Inferior parietal cortex (tissue), 1 donor: ENCODE results near the gene KIF26A.
"Not testable (repeated sequence)": the region's sequence is repeated elsewhere in the genome, so short reads cannot be mapped to it uniquely, and the experiment has no call there.

Experiments
- DNase-seq: peaks from one replicate; pipeline ENCODE4 v3.0.0-alpha.2; 2016; ENCODE audit errors: extremely low spot score

KIF26A gene

DNA sequence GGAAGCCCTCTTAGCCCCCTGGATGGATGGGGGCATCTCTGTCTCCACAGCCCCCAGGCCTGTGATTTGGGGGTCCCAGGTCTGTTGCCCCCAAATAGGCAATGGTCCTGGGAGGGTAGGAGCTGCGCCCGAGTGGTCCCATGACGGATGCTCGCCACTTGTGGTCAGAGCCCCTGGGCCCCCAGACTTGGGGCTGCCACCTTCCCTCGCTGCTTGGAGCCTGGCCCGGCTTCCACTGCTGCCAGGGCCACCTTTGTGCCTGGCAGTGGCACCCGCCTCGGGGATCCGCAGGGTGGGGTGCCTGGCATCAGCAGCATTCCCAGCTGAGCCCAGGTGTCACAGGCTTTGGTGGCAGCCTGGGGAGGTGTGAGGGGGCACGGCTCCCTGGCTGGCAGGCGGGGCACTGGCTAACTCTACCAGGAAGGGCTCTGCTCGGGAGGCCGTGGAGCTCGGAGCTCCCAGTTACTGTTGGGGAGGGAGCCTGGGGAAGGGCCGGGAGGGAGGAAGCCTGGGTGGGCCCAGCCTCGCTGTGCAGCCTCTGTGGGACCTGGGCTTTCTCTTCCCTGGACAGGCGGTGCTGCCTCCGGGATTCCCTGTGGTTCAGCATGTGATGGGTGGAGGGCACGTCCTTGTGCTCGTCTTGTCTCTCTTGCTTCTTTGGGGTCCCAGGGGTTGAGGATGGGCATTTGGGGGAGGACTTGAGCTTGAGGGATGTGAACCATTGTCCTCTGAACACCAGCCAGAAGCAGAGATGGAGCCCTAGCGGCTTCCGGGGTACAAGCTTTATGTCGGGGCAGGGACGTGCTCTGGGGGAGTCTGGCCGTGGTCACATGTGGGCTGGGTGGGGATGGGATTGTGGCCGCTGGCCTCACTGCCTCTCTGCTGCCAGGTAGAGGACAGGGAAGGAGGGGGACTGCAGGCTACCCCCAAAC lies 5.4 kb downstream of the KIF26A start:
- DNase-seq = no peak

DNA sequence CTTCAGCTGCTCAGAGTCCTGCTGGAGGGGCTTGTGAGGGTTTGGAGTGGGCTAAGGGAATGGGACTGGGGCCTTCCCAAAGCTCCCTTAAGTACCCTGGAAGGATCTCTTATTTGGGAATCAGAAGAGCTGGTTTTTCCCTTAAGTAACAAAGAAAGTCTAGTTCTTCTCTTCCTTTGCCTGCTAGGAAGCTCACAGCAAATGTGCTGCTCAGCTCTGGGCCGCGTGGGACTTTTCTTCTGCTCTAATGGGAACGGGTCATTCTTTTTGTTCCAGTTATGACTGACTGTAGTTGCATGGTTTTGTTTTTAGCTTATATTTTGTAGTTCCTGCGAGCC lies 6.0 kb downstream of the KIF26A start:
- DNase-seq = no peak

DNA sequence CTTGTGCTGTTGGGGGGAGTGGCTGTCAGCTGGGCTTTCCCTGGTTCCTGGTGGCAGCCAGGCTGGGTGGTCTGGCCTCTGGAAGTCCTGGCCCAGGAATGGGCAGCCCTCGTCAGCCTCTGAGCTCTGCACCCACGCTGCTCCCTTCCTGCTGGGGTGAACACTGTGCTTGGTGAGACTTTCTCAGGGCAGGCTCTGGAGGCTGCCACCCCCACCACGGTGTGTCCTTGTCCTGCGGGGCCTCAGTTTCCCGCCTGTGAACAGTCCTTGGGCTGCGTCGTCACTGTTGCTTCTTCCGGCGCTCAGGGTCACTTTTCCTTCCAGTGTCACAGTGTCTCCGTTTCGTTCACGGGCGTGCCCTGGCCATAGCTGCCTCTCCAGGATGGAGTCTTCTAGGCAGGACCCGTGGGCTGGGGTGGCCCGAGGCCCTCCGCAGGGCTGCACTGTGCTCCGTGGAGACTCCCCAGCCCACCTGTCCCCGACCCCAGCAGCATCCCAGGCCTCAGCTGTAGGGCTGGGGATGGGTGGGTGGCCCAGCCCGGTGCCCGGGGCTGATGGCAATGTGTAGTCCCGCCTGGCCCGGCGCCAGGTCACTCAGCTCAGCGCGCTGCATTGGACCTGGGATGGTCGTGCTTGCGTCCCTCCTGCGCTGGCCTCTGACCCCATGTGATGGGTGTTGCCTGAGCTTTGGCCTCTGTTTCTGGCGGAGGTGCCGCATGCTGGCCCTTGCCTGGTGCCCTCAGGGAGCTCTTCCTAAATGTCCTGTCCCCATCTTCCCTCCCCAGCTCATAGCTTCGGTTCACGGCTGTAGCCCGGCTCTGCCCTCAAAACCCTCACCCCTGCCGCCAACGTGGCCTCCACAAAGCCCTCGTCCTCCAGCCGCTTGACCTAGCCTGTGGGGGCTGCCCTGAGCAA lies 6.8 kb downstream of the KIF26A start:
- no peak for DNase-seq

DNA sequence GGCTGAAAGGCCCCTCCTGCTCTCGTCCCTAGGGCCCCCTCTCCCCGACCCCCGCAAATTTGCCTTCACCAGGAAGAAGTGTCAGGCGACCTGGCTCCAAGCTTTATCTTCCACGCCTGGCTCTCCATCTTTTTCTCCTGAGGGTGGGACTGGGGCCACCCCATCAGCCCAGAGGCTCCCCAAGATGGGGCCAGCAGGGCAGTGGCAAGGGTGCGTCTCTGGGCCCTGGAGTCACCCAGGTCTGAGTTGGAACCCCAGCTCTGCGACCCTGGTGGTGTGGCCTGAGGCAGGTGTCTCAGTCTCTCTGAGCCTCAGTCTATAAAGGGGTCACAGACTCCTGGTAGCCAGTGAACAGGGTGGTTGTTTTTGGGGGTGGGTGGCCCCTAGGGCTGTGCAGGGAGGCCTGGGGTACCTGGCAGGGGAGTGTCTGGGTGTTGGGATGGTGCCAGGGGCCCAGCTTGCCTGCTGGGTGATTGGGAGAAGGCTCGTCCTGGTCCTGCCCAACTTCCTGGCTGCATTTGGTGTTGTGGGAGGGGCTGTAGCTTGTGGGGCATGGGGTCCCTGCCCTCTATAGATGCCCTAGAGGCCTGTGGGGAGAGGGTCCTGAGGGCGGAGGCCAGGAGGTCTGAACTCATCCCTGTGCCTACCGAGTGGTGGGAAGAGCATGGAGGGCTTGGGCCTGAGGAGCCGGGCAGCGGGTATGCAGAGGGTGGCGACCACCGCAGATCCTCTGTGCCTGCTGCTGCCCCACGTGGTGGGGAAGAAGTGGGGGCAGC lies 7.6 kb downstream of the KIF26A start:
- no peak for DNase-seq

DNA sequence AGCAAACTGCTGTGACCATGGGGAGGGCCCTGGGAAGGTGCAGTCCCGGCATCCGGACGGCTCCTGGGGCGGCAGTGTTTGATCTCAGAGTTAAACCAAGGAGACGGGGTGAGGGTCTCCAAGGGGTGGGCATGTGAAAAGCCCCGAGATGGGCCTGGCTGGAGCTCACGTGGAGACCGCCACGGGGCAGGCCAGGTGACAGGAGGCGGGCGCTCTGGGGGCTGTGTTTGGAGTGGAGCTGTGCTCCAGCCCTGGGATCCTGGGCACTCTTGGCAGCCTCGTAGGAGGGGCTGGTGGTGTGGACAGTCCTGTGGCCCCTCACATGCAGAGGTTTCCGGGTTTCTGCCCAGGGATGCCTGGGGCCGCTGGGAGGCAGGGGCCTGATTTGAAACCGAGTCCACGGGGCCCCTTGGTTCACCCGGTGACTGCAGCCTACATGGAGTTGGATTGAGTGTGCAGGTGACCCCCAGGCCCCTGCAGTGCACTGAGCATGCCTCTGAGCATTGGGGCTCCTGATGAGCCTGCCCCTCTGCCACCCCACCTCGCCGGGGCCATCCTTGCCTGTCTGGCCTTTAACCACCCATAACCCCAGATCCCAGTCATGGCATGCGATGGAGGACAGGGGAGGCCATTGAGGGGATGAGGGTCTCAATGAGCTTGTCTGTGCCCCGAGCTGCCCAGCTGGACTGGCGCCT lies 8.4 kb downstream of the KIF26A start:
- DNase-seq = no peak

DNA sequence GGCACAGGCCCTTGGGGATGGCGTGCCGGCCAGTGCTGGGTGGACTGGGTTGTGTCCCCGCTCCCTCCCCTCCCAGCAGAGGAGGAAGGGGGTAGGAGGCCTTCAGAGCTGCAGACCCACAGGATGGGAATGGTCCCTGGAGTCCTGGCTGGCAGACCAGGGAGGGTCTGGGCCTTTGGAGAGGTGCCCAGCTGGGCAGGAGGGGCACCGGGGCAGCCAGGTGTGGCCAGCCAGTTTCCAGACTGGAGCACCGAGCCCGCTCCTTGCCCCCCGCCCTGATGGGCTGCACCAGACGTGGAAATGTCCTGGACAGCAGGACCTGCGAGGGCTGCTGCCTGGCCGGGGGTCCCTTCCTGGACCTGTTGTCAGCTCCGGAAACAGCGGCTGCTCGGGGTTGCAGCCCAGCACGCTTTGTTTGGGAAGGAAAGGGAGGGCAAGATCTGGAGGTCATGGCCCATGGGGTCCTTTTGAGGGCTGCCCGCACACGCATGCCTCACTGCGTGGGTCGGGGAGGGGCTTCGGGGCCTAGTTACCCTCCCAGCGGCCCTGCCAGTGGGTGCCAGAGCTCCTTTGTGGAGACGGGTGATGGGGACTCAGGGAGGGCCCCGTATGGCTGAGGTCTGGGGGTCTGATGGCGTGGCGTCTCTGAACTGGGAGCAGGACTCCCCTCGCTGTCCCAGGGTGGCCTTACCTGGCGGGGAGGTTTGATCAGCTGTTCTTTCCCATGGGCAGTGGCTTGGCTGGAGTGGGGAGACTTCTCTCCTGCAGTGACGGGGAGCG lies 9.1 kb downstream of the KIF26A start:
- DNase-seq = no peak

DNA sequence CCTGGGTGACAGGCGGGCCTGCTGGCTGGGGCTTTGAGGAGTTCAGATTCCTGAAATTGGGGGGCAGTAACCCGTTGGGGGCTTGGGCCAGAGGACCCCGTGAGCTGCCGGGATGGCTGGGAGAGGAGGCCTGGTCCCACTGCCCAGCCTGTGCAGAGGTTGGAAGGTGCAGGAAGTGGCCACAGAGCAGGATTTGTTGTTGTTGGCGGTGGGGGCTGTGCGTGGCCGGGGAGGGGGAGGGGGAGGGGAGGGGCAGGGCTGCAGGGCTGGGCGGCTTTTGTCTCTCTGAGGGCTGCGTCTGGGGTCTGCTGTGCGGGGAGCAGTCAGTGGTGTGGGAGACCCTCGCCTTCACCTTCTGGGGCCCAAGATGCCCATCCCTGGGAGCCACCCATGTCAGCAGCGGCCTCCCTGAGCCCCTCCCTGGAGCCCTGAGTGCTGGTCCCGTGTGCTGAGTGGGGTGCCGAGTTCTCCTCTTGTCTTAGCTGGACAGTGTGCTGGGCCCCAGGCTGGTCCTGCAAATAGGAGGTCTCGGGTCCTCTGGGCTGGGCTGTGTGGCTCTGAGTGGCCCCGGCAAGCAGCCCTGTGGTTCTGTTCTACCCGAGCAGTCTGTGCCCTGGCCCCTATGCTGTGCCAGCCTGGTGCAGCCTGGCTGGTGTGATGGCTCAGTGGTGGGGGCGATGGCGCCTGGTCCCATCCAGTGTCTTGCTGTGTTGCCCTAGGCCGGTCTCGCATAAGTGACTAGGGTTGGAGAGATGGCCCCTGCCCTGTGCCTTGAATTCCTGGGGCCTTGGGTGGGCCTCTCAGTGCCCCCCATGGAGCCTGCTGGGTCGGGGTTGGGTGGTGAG lies 10.3 kb downstream of the KIF26A start:
- no peak for DNase-seq

DNA sequence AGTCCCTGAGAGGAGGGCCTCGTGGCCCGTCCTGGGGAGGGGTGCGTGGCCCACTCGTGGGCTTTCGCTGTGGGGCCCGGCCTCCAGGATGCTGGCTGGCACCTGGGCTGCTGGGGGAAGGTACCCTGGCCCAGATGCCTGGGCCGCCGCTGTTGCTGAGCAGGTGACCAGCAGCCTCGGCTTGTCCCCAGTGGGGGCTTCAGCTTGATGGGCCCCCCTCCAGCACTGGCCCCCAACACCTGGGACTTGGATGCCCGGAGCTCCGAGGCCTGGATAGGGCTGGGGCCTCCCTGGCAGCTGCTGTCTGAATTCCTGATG lies 10.8 kb downstream of the KIF26A start:
- DNase-seq = no peak

DNA sequence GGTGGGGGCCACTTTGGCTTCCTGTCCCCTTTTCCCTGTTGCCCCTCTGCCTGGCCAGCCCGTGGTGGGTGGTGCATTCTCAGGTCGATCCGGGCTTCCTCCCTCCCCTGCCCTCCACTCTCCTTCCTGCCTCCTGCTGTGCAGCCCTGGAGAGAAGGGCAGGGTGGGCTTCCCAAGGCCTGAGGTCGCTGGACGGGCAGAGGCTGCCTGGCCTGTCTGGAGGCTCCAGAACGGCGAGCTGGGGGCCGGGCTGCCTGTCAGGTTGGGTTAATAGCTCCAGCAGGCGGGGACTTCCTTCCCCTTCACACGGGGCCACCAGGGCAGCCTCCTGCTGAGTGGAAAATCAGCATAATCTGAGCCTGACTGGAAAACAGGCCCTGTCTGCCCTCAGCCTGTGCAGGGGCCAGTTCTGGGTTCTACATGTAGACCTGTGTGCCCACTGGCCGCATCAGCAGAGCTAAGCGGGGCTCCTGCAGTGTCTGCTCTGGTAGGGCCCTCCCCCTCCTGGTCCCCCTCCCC lies 11.3 kb downstream of the KIF26A start:
- no peak for DNase-seq

DNA sequence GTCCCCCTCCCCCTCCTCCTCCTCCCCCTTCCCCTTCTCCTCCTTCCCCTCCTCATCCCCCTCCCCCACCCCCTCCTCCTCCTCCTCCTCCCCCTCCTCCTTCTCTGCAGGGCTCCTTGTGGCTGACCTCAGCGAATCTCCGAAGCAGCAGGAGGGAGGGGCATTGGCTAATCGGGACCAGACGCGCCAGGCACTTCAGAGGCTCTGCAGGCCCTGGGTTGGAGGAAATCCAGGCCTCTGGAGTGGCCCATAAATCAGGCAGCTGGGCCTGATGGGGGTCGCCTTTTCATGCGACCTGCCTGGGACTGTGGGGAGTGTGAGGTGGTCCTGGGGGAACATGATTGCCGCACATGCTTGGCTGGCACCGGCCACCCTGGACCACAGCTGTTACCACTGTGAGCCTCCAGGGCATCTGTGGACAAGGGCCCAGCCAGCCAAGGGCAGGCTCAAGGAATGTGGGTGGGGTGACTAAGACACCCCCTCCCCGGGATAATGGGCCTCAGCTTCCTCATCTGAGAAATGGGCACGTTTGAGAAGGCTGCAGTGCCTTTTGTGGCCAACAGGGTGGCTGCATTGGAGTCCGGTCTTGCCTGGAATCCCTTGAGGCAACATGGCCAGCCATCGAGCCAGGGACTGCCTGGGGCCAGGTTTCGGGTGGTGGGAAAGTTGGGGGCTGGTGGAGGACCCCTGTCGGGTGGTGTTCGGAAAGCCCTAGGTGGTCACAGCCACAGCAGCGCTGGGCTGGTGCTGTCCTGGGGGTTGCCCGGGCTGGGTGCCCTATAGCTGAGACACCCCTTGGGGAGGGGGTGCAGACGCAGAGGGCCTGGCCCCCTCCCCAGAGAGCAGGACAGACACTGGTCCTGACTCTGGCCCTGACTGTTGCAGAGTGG lies 12.0 kb downstream of the KIF26A start:
- DNase-seq = no peak

DNA sequence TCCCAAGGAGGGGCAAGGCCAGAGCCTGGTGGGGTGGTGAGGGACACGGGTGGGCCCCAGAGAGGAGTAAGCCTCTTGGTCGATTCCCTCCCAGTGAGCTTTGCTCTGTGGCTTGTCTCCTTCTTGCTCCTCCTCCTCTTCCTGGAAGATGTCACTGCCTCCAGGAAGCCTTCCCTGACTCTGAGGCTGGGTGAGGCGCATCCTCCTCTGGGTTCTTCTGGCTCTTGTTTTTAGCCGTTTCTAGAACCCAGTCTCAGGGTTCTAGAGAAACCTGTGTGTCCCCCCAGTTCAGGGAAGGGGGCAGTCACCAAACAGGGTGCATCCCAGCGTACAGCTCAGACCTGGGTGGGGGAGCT lies 12.6 kb downstream of the KIF26A start:
- no peak for DNase-seq

DNA sequence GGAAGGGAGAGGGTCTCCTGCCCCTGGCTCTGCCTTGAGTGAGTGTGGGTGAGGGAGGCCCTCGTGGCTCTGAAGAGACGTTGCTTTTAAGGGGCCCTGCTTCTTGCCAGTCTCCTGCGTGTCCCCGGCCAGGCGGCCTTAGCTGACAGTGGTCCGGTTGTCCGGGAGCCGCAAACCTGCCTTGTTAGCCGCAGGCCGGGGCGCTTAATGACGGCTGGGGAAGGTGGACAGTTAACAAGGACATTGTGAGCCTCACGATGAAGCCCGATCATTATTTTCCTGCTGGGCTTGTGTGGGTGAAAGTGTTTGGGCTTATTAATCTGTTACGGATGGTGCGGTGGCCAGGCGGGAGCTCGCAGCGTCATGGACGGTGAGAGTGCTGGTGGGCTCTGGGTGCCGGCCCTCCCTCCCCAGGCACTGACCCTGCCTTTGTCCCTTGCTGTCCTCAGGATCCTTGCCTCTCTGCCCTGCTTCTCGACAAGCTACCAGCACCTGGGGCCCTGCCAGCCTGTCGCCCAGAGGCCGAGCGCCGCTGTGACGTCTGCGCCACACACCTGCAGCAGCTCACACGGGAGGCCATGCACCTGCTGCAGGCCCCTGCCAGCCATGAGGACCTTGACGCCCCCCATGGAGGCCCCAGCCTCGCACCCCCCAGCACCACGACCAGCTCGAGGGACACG lies 13.3 kb downstream of the KIF26A start:
- no peak for DNase-seq

DNA sequence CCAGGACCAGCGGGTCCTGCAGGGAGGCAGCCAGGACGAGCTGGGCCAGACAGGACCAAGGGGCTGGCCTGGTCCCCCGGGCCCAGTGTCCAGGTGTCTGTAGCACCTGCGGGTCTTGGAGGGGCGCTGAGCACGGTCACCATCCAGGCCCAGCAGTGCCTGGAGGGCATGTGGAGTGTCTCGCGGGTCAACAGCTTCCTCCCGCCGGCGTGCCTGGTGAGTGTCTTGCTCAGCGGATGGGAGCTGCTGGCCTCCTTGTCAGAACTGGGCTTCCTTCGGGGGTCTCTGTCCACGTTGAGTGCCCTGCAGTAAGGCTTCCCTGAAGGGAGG lies 13.8 kb downstream of the KIF26A start:
- DNase-seq = no peak

DNA sequence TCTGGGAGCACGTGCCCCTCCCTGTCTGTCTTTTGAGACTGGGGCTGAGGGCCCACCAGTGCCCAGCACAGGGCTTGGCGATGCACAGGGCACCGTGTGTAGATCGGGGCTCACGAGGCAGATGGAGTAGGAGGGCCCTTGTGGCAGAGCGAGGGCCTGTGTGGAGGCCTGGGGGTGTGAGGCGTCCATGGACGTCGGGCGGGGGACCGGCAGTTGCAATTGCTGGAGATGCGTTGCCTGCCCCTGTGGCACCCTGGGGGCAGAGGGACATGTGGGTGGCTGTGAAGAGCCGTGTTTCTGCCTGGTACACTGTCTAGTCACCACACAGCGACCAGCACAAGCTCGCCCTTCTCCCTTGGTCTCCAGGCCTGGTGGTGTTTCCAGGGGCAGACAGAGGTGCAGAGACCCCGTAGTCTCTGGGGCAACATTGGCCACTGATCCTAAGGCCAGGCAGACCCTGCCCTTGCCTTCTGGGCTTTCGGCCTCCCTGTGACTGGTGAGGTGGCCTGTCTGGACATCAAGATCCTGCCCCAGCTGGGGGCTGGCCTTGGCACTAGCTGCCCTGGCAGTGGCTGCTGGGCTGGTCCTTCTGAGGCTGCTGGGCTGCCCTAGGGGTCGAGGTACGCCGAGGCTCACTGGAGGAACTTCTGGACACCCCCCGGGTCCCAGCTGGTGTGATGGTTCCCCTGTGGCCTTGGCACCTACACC lies 14.5 kb downstream of the KIF26A start:
- no peak for DNase-seq

DNA sequence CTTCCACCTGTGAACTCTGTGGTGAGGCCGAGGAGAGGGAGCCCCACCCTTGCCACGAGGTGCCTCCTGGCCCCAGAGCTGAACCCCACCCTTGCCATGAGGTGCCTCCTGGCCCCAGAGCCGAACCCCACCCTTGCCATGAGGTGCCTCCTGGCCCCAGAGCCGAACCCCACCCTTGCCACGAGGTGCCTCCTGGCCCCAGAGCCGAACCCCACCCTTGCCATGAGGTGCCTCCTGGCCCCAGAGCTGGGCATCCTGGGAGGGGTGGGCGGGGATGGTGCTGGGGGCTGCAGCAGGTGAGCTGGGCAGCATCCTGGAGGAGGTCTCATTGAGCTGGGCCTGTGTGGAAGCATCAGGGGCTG lies 15.0 kb downstream of the KIF26A start:
- DNase-seq = not testable (repeated sequence)

DNA sequence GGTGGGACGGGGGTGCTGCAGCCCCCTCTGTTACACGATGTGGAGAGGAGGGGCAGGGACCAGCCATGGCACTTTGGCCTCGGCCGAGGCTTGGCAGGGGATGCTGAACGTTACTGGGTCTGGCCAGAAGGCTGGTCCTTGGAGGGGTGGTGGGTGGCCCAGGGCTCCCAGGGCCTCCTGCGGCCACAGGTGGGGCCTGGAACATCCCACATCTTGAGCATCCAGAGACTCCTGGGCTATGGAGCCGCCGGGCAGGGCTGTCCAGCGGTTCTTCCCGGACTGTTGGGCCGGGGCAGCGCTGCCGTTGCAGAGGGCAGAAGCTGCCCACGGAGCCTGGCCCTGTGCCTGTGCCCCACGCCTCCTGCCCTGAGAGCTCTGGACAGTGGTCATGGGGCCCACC lies 15.9 kb downstream of the KIF26A start:
- DNase-seq = no peak

DNA sequence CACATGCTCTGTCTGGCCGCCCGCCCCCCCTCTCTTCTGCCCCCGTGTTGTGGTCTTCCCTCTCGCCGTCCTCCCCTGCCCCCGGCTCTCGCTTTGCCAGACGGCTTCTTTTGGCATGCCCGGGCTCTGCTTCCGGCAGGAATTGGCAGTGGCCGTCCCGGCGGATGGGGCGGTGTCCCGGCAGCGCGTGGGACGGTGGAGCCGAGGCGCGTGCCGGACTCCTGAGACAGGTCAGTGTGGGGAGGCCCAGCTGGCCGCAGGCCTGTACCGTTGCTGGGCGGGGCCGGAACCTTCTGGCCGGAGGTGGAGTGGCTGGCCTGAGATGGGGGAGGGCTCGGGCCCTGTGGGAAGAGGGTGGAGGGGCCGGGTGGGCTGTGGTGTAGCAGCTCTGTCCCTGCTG lies 17.1 kb downstream of the KIF26A start:
- no peak for DNase-seq

DNA sequence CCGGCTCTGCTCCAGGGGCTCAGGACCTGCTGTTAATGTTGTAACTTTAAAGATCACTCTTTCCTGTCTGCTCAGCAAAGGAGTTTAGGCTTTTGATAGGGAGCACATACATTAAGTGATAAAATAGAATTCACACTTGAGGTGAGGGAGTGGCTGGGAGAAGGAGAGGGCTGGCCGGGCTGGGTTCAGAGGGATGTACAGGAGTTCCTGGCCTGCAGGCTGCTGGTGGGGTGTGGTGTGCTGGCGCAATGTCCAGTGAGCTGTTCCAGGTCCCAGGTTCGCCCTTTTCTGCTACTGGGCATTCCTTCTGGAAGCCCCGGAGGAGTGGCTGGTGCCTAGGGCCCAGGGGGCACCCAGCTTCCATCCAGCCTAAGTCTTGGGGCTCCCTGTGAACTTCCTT lies 17.8 kb downstream of the KIF26A start:
- no peak for DNase-seq
